Ishikawa (cell line): ENCODE results near the gene ZNF185.

Experiments
- CEBPB ChIP-seq: IDR thresholded peaks from 2 replicates; pipeline ENCODE4 v1.6.1; 2012
- CREB1 ChIP-seq: IDR thresholded peaks from 2 replicates; pipeline ENCODE4 v1.6.1; 2012; ENCODE audit warnings: low read depth
- EGR1 ChIP-seq: IDR thresholded peaks from 2 replicates; pipeline ENCODE4 v1.6.1; 2012
- EP300 ChIP-seq: IDR thresholded peaks from 2 replicates; pipeline ENCODE4 v1.6.1; 2012; ENCODE audit warnings: borderline replicate concordance
- FOXM1 ChIP-seq: IDR thresholded peaks from 2 replicates; pipeline ENCODE4 v1.6.1; 2012; ENCODE audit warnings: low read depth, borderline replicate concordance
- NFIC ChIP-seq: IDR thresholded peaks from 2 replicates; pipeline ENCODE4 v1.6.1; 2012
- RAD21 ChIP-seq: IDR thresholded peaks from 2 replicates; pipeline ENCODE4 v1.6.1; 2012; ENCODE audit warnings: low read depth
- TAF1 ChIP-seq: IDR thresholded peaks from 2 replicates; pipeline ENCODE4 v1.6.1; 2012; ENCODE audit warnings: low read depth, mild to moderate bottlenecking
- TCF12 ChIP-seq: IDR thresholded peaks from 2 replicates; pipeline ENCODE4 v1.6.1; 2012; ENCODE audit warnings: low read depth
- TEAD4 ChIP-seq: IDR thresholded peaks from 2 replicates; pipeline ENCODE4 v1.6.1; 2012
- USF1 ChIP-seq: IDR thresholded peaks from 2 replicates; pipeline ENCODE4 v1.6.1; 2012
- YY1 ChIP-seq: IDR thresholded peaks from 2 replicates; pipeline ENCODE4 v1.6.1; 2012; ENCODE audit warnings: low read depth
- ZBTB7A ChIP-seq: IDR thresholded peaks from 2 replicates; pipeline ENCODE4 v1.6.1; 2012; ENCODE audit warnings: low read depth
- TF ChIP-seq, protein P1 (sequence below): IDR thresholded peaks from 2 replicates; pipeline ENCODE4 v1.6.1; 2012; ENCODE audit warnings: low read depth, mild to moderate bottlenecking
- TF ChIP-seq, protein P2 (sequence below): IDR thresholded peaks from 2 replicates; pipeline ENCODE4 v1.6.1; 2012

ZNF185 gene

DNA sequence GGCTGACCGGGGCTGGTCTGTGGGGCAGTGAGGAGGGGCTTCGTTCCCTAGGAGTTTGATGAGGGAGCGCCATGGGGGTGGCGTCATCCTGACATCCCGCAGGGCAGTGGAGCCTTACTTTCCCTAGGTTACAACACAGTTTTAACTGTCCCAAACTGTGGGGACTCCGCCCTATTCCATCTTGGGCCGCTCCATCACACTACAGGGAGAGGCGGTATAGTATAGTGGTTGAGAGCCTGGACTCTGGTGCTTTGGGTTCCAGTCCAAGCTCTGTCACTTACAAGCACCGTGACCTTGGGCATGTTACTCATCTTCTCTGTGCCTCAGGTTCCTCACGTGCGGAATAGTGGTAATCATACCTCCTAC, 44.2 kb downstream of the ZNF185 start:
- TF ChIP-seq NFIC (no peak), CEBPB (no peak), RAD21 (no peak), TEAD4 (no peak), USF1 (no peak), TCF12 (no peak), TAF1 (no peak), EP300 (no peak), EGR1 (no peak), YY1 (no peak), CREB1 (no peak), ZBTB7A (no peak), FOXM1 (no peak)
- TF ChIP-seq, protein P1, sequence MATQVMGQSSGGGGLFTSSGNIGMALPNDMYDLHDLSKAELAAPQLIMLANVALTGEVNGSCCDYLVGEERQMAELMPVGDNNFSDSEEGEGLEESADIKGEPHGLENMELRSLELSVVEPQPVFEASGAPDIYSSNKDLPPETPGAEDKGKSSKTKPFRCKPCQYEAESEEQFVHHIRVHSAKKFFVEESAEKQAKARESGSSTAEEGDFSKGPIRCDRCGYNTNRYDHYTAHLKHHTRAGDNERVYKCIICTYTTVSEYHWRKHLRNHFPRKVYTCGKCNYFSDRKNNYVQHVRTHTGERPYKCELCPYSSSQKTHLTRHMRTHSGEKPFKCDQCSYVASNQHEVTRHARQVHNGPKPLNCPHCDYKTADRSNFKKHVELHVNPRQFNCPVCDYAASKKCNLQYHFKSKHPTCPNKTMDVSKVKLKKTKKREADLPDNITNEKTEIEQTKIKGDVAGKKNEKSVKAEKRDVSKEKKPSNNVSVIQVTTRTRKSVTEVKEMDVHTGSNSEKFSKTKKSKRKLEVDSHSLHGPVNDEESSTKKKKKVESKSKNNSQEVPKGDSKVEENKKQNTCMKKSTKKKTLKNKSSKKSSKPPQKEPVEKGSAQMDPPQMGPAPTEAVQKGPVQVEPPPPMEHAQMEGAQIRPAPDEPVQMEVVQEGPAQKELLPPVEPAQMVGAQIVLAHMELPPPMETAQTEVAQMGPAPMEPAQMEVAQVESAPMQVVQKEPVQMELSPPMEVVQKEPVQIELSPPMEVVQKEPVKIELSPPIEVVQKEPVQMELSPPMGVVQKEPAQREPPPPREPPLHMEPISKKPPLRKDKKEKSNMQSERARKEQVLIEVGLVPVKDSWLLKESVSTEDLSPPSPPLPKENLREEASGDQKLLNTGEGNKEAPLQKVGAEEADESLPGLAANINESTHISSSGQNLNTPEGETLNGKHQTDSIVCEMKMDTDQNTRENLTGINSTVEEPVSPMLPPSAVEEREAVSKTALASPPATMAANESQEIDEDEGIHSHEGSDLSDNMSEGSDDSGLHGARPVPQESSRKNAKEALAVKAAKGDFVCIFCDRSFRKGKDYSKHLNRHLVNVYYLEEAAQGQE = no peak
- TF ChIP-seq, protein P2, sequence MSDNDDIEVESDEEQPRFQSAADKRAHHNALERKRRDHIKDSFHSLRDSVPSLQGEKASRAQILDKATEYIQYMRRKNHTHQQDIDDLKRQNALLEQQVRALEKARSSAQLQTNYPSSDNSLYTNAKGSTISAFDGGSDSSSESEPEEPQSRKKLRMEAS = no peak

GRCh38 chrX:152943826-152944225, 46.0 kb downstream of the ZNF185 start:
- TF ChIP-seq CREB1 (no peak), FOXM1 (no peak), YY1 (no peak), RAD21 (no peak), TEAD4 (no peak)
- TF ChIP-seq, protein P1 = no peak

DNA sequence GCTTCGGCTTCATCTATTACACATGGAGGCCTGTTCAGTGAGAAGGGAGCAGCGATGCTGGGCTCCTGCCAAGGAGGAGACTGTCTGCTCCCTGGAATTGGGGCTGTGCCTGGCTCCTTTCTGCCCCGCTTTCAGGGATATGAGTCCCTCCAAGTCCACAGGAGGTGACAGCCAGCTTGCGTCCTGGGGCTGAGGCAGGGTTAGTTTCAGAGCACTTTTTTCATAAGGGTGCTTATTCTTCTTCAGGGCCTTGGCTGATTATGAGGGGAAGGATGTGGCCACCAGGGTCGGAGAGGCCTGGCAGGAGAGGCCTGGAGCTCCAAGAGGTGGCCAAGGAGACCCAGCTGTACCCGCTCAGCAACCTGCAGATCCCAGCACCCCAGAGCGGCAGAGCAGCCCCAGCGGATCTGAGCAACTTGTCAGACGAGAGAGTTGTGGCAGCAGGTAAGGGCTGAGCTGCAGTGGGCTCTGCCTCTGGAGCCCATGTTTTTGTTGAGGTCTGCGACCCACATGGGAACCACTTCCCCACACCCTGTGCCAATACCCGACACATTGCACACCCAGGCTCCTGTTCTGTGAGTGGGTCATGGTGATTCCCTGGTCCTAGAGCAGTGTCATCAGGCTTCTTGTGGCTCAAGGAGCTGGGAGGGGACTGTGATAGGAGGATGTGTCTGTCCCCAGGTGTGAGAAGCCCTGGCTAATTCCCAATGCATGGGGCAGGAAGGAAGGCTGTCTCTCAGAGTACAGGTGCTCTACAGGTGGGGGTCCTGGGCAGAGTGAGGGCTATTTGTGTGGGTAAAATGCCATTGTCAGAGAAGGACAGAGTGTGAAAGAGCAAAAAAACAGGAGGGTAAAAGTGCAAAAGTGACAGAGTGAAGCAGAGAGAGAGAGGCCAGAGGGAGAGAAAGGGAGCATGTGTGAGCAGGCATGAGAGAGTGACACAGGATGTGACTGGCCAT, 47.4 kb downstream of the ZNF185 start:
- TF ChIP-seq FOXM1 (no peak), NFIC (no peak), CEBPB (no peak), TAF1 (no peak), USF1 (no peak), TEAD4 (no peak), TCF12 (no peak), ZBTB7A (no peak)
- TF ChIP-seq, protein P1 = no peak

DNA sequence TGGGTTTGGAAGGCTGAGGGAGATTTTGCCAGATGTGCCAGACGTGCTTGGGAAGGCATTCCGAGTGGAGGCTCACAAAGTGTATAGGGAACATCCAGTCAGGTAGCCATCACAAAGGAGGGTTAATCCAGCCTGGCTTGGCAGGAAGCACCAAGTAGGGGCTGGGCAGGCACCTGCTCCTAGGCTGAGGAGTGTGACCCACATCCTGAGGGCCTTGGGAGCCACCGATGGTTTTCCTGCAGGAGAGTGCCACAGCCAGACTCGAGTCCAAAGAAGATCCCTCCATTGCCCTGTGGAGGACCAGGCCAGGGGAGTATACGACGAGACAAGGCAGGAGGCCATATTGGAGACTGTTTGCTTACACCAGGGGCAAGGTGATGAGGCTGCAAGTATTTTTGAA, 48.8 kb downstream of the ZNF185 start:
- no peak for TF ChIP-seq RAD21
- no peak for TF ChIP-seq TEAD4
- TF ChIP-seq TCF12 = no peak
- TF ChIP-seq NFIC = no peak
- TF ChIP-seq EGR1 = no peak
- no peak for TF ChIP-seq YY1
- no peak for TF ChIP-seq CEBPB
- TF ChIP-seq USF1 = no peak
- no peak for TF ChIP-seq CREB1
- no peak for TF ChIP-seq TAF1
- TF ChIP-seq FOXM1 = no peak
